HG02973 (cell line): ENCODE results near the gene FNDC11.

Source experiments
- ATAC-seq: cut with Tn5 transposase; IDR thresholded peaks from one replicate; pipeline ENCODE4 v1.9.1; 2021; ENCODE audit warnings: moderate library complexity; ENCODE audit not compliant: unreplicated experiment

Gene FNDC11

DNA sequence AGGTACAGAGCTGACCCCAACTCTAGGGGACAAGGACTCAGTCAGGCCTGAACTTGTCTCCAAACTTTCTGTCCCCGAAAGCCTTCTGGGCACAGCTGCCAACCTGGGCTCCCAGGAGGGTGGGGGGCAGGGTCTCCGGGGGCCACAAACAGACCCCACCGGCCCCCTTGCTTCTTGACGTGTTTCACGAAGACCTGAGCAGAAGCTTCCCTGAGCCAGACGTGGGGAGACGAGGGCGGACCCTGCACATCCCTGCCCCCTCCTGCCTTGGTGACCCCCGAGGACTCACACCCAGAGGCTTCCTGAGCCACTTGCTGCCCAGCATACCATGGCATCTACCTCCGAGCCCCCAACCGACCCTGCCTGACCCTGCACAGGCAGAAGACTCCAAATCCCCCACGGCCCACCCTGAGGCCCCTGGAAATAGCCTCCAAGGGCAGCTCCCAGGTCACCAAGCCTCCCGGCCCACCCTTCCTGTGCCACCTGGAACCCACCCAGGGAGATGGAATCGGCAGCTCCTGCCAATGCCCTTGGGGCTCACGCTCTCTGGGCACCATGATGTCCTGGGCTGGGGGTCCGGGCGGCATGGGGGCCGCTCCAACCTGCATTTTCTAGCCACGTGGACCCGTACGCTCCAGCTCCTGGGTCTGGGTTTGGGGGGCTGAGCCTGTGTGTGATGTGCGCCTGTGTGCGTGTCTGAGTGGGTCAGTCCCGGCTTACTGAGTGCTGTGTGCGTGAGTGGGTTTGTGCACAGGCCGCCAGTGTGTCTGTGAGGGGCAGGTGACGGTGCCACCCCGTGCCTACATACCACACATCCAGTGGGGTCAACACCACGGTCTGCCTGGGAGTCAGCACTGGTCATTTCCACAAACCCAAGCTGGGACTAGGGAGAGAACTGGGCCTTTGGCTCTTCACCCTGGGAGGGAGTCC is 14.3 kb upstream of the FNDC11 start:
- ATAC-seq: no peak

DNA sequence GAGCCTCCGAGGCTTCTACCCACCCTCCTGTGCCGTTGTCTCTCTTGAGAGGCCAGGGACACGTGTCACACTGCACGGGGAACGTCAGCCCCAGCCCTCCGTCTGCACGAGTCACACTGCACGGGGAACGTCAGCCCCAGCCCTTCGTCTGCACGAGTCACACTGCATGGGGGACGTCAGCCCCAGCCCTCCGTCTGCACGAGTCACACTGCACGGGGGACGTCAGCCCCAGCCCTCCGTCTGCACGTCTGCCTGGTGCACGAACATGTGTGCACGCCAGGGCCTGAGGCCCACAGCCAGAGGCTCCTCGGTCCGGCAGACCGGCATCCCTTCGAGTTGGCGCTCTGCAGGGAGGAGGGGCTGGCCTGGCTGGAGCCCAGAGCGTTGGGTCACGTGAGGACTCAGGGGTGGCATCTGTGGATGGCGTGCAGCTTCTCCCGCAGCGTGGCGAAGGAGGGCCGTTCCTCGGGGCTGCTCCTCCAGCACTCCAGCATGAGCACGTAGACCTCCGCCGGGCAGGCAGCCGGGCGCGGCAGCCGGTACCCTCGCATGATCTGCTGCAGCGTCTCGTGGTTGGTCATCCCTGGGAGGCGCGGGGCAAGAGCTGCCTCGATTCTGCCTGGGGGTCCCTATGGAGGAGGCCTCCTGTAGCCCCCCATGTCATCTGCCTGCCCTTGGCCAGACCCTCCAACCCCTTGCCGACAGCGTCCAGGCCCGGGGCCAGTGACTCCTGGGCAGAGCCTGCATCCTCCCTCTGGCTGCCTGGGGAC is 13.4 kb upstream of the FNDC11 start:
- ATAC-seq: no peak

DNA sequence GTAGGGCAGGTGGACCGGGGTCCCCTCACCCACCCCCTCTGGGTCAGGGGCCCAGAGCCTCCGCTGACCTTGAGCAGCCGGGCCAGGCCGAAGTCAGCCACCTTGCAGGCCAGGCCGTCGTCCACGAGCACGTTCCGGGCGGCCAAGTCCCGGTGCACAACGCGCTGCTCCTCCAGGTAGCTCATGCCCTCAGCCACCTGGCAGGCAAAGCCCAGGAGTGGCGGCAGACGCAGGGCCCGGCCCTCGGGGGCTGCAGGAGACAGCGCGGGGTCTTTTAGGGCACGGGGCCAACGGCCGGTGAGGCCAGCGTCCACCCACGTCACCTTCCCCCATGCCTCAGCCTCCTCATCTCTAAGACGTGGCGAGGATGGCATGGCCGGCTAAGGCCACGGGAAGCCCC is 12.6 kb upstream of the FNDC11 start:
- no peak for ATAC-seq

DNA sequence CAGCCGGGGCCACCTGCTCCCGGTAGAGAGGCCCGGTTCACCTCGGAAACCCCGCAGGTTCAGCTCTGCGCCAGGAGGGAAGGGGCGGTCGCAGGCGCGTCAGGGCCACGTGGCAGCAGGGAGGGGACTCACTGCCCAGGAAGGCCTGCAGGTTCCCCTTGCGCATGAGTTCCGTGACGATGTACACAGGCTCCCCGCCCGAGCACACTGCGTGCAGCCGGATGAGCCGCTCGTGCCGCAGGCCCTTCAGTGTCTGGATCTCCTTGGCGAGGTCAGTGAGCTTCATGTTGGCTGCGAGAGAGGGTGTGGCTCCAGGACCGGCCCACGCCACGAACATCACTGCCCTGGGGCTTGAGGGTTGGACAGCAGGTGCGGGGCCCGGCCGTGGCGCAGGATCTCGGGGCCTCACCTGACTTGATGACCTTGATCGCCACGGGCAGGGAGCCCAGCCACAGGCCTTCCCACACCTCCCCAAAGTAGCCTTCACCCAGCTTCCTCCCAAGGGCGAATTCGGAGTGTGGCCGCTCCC is 11.9 kb upstream of the FNDC11 start:
- ATAC-seq: no peak

GRCh38 chr20:63542696-63543095 is 11.3 kb upstream of the FNDC11 start:
- no peak for ATAC-seq

DNA sequence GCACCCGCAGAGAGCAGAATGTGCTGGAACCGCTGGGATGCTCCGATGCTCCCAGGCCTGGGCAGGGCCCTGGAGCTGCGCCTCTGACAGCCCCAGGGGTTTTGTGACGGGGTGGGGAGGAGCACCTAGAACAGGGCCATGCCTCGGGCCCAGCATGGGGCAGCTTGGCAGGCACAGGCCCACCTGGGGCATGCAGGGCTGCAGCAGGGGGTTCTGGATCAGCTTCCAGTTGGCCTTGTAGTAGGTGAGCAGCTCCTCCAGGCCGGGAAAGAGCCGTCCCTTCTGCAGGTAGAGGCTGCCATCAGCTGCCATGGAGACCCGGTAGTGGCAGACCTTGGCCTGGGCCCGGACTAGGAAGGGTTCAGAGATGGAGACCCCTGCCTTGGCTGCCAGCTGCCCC is 10.8 kb upstream of the FNDC11 start:
- no peak for ATAC-seq

DNA sequence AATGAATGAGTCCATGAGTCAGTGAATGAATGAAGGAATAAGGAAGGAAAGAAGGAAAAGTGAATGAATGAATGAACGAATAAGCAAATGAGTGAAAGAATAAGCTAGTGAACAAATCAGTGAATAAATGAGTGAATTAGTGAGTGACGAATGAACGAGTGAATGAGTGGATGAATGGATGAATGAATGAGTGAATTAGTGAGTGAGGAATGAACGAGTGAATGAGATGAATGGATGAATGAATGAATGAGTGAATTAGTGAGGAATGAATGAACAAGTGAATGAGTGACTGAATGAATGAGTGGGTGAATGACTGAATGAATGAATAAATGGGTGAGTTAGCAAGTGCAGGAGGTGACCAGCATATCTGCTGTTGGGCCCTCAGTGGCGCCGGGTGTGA is 10.2 kb upstream of the FNDC11 start:
- ATAC-seq: no peak

DNA sequence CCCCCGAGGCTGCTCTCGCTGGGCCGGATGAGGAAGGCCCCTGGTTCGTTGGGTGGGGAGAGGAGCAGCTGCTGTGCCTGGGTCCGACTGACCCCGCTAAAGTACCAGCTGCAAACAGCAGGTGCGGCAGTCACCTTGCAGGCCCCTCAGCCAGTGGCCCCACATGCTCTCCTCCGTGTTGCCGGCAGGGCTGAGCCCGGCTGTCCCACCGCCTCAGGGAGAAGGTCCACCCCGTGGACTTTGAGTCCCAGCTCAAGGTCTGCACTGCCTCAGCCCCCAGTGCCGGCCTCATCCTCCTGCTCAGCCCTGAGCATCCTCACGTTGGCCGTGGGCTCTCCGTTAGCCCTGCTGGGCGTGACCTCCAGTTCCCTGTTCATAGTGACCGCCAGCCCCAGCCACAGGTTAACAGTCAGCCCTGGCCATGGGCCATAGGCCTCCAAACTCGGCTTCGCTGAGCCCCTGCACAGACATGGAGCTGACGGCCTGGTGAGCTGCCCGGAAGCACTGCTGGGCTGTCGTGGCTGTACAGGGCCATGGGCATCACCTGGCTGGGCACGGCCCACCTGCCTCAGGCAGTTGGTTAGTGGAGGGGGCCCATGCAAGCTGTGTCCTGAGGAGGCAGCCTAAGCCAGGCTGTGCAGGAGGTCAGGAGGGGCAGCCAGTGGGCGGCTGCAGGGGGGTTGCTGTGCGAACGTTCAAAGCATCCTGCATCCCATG is 9.6 kb upstream of the FNDC11 start:
- ATAC-seq: no peak

- no peak for ATAC-seq
Measured at GRCh38 chr20:63544958-63545516, 8.9 kb upstream of the FNDC11 start.

- ATAC-seq: no peak
Measured at GRCh38 chr20:63545814-63546213, 8.1 kb upstream of the FNDC11 start.

GRCh38 chr20:63546256-63546955 is 7.6 kb upstream of the FNDC11 start:
- ATAC-seq: no peak

DNA sequence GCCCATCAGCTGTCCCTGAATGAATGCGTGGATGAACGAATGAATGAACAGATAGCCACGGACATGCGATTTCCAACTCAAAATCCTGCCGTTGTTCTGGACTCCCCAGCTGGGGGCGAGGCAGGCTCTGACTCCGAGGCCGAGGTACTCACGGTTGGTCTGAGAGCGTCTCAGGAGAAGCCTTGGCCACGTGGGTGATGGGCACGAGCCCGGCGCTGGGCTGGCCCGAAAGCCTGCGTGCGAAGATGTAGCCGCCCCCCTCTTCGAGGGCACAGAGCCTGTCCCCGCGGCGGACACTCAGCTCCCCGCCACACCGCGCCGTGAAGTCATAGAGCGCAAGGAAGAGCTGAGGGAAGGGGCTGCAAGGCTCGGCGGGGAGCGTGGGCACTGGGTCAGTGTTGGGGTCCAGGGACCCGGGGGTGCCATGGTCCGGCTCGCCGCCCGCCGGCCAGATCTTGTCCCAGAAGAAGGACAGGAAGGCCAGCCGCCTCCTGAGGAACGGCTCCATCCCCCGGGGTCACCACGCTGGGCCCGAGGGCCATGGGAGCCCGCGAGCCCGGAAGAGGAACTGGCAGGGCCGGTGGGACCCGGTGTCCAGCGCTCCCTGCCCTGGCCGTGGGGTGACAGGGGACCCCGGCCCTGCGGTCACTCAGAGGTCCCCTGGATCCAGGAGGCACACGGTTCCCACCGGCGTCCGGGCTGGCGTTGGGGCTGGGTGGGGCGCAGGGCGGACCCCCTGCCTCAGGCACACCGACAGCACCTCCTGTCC is 6.8 kb upstream of the FNDC11 start:
- ATAC-seq: no peak

DNA sequence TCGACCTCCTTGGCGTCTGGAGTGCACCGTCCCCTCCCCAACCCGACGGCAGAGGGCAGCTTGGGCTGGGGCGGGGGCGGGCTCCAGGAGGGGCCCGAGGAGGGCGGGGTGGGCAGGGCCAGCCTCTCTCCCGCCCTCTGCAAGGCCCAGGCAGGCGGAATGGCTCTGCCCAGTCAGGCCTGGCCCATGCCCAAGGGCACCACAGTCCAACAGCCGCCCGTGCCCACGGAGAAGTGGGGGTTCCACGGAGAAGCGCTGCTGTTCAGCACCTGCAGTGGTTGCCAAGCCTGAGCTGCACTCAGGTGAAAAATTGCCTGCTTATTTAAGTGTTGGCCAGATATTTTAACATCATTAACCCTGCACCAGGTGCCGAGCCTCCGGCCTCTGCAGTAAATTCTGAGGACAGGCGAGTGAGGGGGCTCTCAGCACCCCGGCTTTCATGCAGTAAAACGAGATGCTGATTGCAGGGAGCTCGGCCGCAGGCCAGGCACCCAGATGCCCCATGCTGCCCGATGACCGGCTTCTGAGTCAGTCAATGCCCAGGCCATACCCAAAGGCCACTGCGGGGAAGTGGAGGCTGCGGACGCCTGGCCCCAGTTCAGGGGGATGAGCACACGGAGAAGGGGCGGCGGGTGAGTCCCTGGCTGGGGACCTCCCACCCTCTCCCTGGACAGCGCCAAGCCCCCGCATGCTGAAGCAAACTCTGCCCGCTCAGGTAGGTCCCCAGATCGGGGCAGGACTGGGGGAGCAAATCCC is 6.1 kb upstream of the FNDC11 start, which contains the start of gene SRMS:
Gene SRMS, minus strand, starts transcription at position 25 of the 756 bp plus-strand sequence. CDS start 286 bp downstream, outside the sequence.
- ATAC-seq: no peak

DNA sequence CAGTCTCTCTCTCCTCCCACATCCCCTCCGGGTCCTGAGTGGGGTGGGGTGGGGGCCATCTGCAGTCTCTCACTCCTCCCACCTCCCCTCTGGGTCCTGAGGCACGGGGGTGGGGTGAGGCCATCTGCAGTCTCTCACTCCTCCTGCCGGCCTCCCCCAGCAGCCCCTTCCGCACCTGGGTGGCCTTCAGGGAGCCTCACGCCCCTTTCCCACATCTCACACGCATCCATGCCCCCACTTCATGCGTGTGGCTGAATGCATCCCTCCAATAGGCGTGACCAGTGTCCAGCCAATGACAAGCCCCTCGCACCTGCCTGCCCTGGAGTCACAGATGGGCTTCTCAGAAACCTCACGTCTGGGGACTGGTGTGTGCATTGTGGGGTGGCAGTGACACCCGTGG is 5.4 kb upstream of the FNDC11 start:
- ATAC-seq: no peak

DNA sequence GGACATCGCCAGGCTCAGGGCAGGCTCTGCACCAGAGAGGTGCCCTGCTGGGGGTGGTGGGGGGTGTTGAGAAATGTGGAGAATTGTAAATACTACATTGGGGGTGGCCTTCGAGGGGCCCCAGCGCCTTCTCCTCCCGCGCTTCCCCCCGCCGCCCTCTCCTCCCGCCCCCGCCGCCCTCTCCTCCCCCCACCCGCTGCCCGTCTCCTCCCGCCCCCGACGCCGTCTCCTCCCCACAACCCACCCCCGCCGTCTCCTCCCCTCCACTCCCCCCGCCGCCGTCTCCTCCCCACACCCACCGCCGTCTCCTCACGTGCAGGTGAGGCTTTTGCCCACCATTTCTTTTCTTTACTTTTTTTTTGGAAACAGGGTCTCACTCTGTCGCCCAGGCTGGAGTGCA is 4.9 kb upstream of the FNDC11 start:
- ATAC-seq: no peak

DNA sequence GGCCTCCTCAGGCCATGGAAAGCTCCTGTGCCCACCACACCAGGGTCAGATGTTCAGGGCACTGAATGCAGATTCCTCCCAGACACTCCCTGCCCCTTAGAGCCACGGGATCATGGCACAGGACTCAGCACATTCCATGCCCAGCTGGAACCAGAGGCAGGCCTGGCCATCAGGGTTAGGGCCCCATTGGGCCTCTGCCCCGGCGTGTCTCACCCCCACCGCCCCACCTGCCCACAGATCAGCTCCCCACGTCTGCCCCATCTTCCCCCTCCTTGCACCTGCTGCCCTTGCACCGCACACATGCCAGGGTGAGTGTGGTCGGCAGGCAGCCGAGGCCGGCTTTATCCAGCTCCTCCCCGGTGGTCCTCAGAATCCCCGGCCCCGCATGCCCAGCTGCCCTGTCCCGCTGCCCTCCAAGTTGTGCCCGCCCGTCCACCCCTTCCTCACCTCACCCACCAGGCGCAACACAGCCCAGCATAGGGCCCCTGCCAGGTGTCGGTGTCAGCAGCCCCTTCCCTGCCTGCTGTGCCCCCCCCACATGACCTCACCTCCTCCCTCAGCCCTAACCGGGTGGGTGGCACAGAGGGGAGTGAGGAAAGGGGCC is 4.2 kb upstream of the FNDC11 start:
- ATAC-seq: no peak

DNA sequence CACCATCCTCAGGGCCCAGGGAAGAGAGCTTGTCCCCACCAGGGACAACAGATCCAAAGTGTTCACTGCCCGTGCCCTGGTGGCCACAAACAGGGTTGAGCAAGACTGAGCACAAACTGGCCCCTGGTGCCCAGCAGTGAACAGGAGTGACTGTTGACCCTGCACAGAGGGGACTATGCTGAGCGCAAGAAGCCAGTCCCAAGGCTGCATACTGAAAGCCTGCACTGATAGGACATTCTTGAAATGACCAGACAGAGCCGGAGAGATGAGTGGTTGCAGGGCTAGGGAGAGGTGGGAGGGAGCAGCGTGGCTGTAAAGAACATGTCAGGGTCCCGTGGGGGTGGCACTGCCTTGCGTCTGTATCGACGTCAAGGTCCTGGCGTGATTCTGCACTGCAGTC is 2.9 kb upstream of the FNDC11 start:
- no peak for ATAC-seq

- ATAC-seq: peak; percentile 31
Measured at GRCh38 chr20:63552481-63553249, 1.3 kb upstream of the FNDC11 start.
